Measurements from ENCODE around the gene LAMC2.

- TF ChIP-seq TSHZ2 (CRISPR knock-in tag; IDR thresholded peaks at IDR 0.05), result no peak
- no peak for TF ChIP-seq POU6F1 (CRISPR knock-in tag; IDR thresholded peaks at IDR 0.05; ENCODE audit: borderline replicate concordance, low read depth)
- TF ChIP-seq ZFP3 (CRISPR knock-in tag; IDR thresholded peaks at IDR 0.05), result no peak
- no peak for TF ChIP-seq GLIS3 (CRISPR knock-in tag; IDR thresholded peaks at IDR 0.05)
- TF ChIP-seq CREB5 (CRISPR knock-in tag; IDR thresholded peaks at IDR 0.05; ENCODE audit: low read depth), result no peak
- TF ChIP-seq ARNTL (CRISPR knock-in tag; IDR thresholded peaks at IDR 0.05; ENCODE audit: borderline replicate concordance, low read depth), result no peak
- TF ChIP-seq PATZ1 (CRISPR knock-in tag; IDR thresholded peaks at IDR 0.05; ENCODE audit: borderline replicate concordance), result no peak
- no peak for TF ChIP-seq RARB (CRISPR knock-in tag; IDR thresholded peaks at IDR 0.05)
- no peak for TF ChIP-seq TCF4 (CRISPR knock-in tag; IDR thresholded peaks at IDR 0.05; ENCODE audit: borderline replicate concordance)
- no peak for TF ChIP-seq ZNF565 (CRISPR knock-in tag; conservative IDR thresholded peaks at IDR 0.05; ENCODE audit: low read depth)
These were observed 7.0 kb upstream of the LAMC2 start for GRCh38 chr1:183179033-183179432.
